ENCODE results near the gene PDE11A.

DNA sequence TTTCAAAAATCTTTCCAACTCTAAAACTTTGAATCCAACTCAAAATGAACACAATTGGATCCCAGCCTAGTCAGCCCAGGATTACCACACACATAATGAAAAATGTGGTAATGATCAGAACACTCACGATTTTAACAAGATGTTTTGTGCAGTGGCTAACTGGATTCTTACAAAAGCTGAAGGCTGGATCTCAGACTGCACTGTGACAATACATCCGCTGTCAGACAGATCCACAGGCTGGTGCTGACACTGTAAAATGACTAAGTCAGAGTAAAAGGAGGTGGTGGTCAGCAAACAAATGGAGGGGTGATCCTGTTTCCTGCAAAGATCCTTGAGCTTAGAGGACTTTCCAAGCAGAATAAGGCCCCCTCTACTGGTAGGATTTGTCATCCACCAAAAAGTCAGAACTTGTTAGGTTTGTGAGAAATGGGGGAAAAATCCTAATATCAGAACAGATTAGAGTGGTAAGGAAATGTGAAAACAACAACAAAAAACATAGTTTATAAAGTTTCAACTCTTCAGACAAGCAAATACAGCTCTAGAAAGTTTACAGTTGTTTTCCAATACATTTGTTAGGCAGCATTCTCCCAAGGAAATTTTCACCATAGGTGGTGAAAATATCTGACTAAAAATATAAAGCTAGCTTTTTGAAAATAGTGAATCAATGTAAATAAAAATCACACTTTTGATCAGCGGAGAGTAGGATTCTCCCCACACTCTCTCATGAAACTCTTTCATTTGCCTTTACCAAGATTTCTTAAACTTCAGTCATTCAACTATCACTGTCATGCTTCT lies 468.1 kb downstream of the PDE11A start:
- TF ChIP-seq, protein P1, sequence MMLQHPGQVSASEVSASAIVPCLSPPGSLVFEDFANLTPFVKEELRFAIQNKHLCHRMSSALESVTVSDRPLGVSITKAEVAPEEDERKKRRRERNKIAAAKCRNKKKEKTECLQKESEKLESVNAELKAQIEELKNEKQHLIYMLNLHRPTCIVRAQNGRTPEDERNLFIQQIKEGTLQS (CRISPR knock-in tag; IDR thresholded peaks at IDR 0.05) = no peak
- TF ChIP-seq RORA (CRISPR knock-in tag; IDR thresholded peaks at IDR 0.05) (no peak), ZBTB20 (CRISPR knock-in tag; IDR thresholded peaks at IDR 0.05; ENCODE audit: borderline replicate concordance, low read depth) (no peak)
